Retinal pigment epithelial cell (primary cell): ENCODE results near the gene TCF12.

ENCODE experiments used
- DNase-seq: peaks from one replicate; pipeline ENCODE4 v3.0.0-alpha.2; 2010; ENCODE audit warnings: low read depth
- H3K4me3 ChIP-seq: 2 replicates; pipeline ENCODE4 v1.5.1; 2011; ENCODE audit warnings: mild to moderate bottlenecking, low read length, control low read depth, moderate library complexity
- CTCF ChIP-seq: conservative IDR thresholded peaks from 2 replicates; pipeline ENCODE4 v1.5.1; 2011; ENCODE audit warnings: low read depth, low read length, control low read depth, inconsistent platforms

The TCF12 gene

GRCh38 chr15:56965231-56966013 is 47.0 kb downstream of the TCF12 start:
- TF ChIP-seq CTCF: no peak
- DNase-seq: no peak
- H3K4me3 ChIP-seq: no peak overlapping the region

DNA sequence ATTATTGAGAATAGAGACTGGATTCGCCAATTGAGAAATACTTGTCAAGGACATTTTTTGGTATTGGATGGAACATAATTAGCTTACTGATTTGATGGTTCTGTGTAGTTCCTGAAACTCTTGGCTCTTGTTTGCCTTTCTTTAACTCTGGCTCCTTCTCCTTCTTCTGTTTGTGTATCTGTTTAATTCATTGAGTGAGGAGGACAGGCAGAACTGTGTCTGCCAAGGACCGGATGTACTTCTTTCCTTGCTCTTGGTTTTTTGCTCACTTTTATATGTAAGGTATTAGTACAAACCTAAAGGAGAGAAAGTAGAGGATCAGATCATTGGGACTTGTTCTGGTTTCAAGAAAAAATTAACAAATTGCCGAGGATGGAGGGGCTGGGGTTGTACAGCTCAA is 48.9 kb downstream of the TCF12 start:
- DNase-seq: no peak
- no peak overlapping the region for H3K4me3 ChIP-seq
- TF ChIP-seq CTCF: no peak

- H3K4me3 ChIP-seq: no peak overlapping the region
- no peak for TF ChIP-seq CTCF
- DNase-seq: no peak
These were observed 49.8 kb downstream of the TCF12 start for GRCh38 chr15:56968256-56968655.

GRCh38 chr15:56968821-56969220 is 50.4 kb downstream of the TCF12 start:
- no peak for DNase-seq
- TF ChIP-seq CTCF: no peak
- no peak overlapping the region for H3K4me3 ChIP-seq

DNA sequence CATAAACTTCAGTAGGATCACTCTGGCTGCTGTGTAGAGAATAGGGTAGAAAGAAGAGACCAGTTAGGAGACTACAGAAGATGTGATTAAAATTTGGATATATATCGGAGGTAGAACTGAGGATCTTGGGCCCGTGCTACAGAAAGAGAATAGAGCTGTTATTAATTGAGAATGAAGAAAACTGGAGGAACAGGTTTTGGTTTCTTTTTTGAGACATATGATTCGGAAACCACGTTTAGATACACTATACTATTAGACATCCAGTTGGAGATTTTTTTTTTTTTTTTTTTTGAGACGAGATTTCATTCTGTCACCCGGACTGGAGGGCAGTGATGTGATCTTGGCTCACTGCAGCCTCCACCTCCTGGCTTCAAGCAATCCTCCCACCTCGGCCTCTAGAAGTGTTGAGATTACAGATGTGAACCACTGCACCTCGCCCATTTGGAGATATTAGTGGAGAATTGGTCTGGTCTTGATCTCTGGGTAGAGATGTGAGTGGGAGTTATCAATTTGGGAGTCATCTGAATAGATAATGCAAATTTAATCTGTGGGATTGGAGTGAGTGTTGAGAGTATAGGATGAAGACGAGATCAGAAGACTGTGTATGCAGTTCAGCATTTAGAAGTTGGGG is 50.9 kb downstream of the TCF12 start:
- no peak overlapping the region for H3K4me3 ChIP-seq
- no peak for TF ChIP-seq CTCF
- DNase-seq: no peak

DNA sequence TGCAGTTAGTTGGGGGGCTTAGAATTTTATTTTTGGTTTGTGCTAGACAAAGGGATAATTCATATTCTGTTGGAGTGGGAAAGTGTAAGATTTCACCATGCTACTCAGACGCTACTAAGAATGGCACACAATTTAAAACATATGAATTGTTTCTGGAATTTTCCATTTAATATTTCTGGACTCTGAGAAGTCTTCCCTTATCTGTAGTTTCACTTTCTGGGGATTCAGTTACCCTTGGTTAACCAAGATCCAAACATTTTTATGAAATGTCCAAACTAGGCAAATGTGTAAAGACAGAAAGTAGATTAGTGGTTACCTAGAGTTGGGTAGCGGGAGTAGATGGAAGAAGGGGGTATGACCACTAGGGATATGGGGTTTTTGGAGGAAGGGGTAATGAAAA is 53.1 kb downstream of the TCF12 start:
- H3K4me3 ChIP-seq: no peak overlapping the region
- no peak for DNase-seq
- TF ChIP-seq CTCF: no peak

- no peak for TF ChIP-seq CTCF
- DNase-seq: no peak
- no peak overlapping the region for H3K4me3 ChIP-seq
These were observed 53.6 kb downstream of the TCF12 start for GRCh38 chr15:56972016-56972415.
